ENCODE measurements around the gene NEURL1B.

Gene NEURL1B

GRCh38 chr5:172718527-172719114, 77.6 kb downstream of the NEURL1B start:
- H2BK120ac ChIP-seq (ENCODE audit: insufficient read depth, low read length, poor library complexity), result no peak overlapping the region
- no peaks in the 10 kb centered on the region for H3K79me2 ChIP-seq (ENCODE audit: control insufficient read depth, insufficient read depth, low read length, poor library complexity)
- H3K4me3 ChIP-seq (ENCODE audit: low read depth, low read length), result no peak overlapping the region
- peaks cover 0 to 11% of the 10 kb centered on the region in 2 experiments for H3K4me1 ChIP-seq (ENCODE audit: control insufficient read depth in 1 of 2, insufficient read depth in 2 of 2, low read length in 2 of 2)
- no peak overlapping the region for H2AFZ ChIP-seq (ENCODE audit: insufficient read depth, low read length, poor library complexity)
- H2BK5ac ChIP-seq (ENCODE audit: low read depth, low read length, poor library complexity), result no peak overlapping the region
- H4K91ac ChIP-seq (ENCODE audit: low read depth, low read length), result no peak overlapping the region
- 100% methylated on average over 3 of the region's 3 CpGs for WGBS (ENCODE audit: extremely low coverage, insufficient coverage, insufficient read length)
- H2BK12ac ChIP-seq (ENCODE audit: low read length), result no peak overlapping the region
- H3K23ac ChIP-seq (ENCODE audit: low read length), result no peak overlapping the region
- peaks cover 2% of the 10 kb centered on the region for H3K9me3 ChIP-seq (ENCODE audit: insufficient read depth, low read depth, low read length)
- no peaks in the 10 kb centered on the region for H3K27me3 ChIP-seq (ENCODE audit: insufficient read depth, low read length)
- H3K14ac ChIP-seq (ENCODE audit: low read length), result no peak overlapping the region
- H3K18ac ChIP-seq (ENCODE audit: low read length), result no peak overlapping the region
- no peak overlapping the region for H2AK5ac ChIP-seq (ENCODE audit: low read length)
- H3K9ac ChIP-seq (ENCODE audit: low read length), result no peak overlapping the region
- H3K27ac ChIP-seq (ENCODE audit: low read depth, low read length), result no peak overlapping the region
- no peak overlapping the region for H3K4me2 ChIP-seq (ENCODE audit: low read length)
- no peaks in the 10 kb centered on the region for H3K36me3 ChIP-seq (ENCODE audit: control insufficient read depth in 1 of 2, insufficient read depth in 2 of 2, low read length in 2 of 2)
- H3K79me1 ChIP-seq (ENCODE audit: low read length), result no peaks in the 10 kb centered on the region
- no peak overlapping the region for H4K8ac ChIP-seq (ENCODE audit: low read depth, low read length)
- H4K12ac ChIP-seq (ENCODE audit: low read depth, low read length), result no peak overlapping the region
- no peak overlapping the region for H3K4ac ChIP-seq (ENCODE audit: low read depth, low read length)
- DNase-seq, result no peak

DNA sequence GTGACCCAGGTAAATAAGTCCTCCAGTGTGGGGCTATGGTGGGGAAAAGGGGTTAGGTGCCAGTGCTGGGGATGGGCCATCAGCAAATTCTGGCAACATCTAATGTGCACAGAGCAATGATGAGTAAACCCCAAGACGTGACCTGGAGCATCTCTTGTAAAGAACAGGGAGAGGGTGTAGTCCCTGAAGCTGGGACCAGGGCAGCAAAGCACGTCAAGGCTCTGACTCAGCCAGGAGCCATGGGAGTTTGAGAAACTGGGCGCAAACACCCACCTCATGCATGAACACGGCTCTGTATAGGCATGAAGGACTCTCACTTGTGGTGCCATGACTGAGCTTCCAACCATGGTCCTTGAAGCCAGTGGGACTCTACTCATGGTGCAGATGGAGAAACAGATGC, 78.1 kb downstream of the NEURL1B start:
- H3K23ac ChIP-seq (ENCODE audit: low read length), result no peak overlapping the region
- no peak overlapping the region for H2BK120ac ChIP-seq (ENCODE audit: insufficient read depth, low read length, poor library complexity)
- no peak overlapping the region for H3K27ac ChIP-seq (ENCODE audit: low read depth, low read length)
- peaks cover 0 to 11% of the 10 kb centered on the region in 2 experiments for H3K4me1 ChIP-seq (ENCODE audit: control insufficient read depth in 1 of 2, insufficient read depth in 2 of 2, low read length in 2 of 2)
- H3K4me2 ChIP-seq (ENCODE audit: low read length), result no peak overlapping the region
- no peak overlapping the region for H4K12ac ChIP-seq (ENCODE audit: low read depth, low read length)
- no peak overlapping the region for H2AFZ ChIP-seq (ENCODE audit: insufficient read depth, low read length, poor library complexity)
- no CpG with 5 or more reads among the region's 4 CpGs for WGBS (ENCODE audit: extremely low coverage, insufficient coverage, insufficient read length)
- peaks cover 2% of the 10 kb centered on the region for H3K9me3 ChIP-seq (ENCODE audit: insufficient read depth, low read depth, low read length)
- no peaks in the 10 kb centered on the region for H3K27me3 ChIP-seq (ENCODE audit: insufficient read depth, low read length)
- no peak overlapping the region for H3K18ac ChIP-seq (ENCODE audit: low read length)
- no peak for DNase-seq
- no peak overlapping the region for H3K4me3 ChIP-seq (ENCODE audit: low read depth, low read length)
- H2BK5ac ChIP-seq (ENCODE audit: low read depth, low read length, poor library complexity), result no peak overlapping the region
- no peak overlapping the region for H2BK12ac ChIP-seq (ENCODE audit: low read length)
- H4K91ac ChIP-seq (ENCODE audit: low read depth, low read length), result no peak overlapping the region
- H3K14ac ChIP-seq (ENCODE audit: low read length), result no peak overlapping the region
- H3K9ac ChIP-seq (ENCODE audit: low read length), result no peak overlapping the region
- H4K8ac ChIP-seq (ENCODE audit: low read depth, low read length), result no peak overlapping the region
- no peaks in the 10 kb centered on the region for H3K36me3 ChIP-seq (ENCODE audit: control insufficient read depth in 1 of 2, insufficient read depth in 2 of 2, low read length in 2 of 2)
- H3K79me2 ChIP-seq (ENCODE audit: control insufficient read depth, insufficient read depth, low read length, poor library complexity), result no peaks in the 10 kb centered on the region
- H3K79me1 ChIP-seq (ENCODE audit: low read length), result no peaks in the 10 kb centered on the region
- no peak overlapping the region for H2AK5ac ChIP-seq (ENCODE audit: low read length)
- H3K4ac ChIP-seq (ENCODE audit: low read depth, low read length), result no peak overlapping the region

DNA sequence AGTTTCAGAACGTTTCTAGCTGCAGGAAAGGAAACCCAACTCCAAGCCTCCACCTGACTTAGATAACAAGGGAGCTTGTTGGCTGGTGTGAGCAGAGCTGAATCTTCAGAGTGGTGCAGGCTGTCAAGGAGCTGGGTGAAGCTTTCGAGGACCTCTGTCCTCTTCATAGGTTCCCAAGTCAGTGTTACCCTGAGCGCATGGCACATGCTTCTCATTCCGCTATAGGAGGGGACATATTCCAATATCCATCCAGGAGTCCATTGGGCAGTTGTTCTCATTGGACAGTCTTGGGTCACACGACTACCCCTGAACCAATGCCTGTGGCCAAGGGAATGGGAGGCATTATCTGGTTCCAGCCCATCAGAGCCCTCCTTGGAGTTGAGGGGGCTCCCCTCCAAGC, 79.6 kb downstream of the NEURL1B start:
- no peak for DNase-seq
- H3K36me3 ChIP-seq (ENCODE audit: control insufficient read depth in 1 of 2, insufficient read depth in 2 of 2, low read length in 2 of 2), result no peaks in the 10 kb centered on the region
- no peak overlapping the region for H4K12ac ChIP-seq (ENCODE audit: low read depth, low read length)
- no peak overlapping the region for H2AK5ac ChIP-seq (ENCODE audit: low read length)
- no peak overlapping the region for H3K9ac ChIP-seq (ENCODE audit: low read length)
- no peak overlapping the region for H3K4ac ChIP-seq (ENCODE audit: low read depth, low read length)
- H3K4me2 ChIP-seq (ENCODE audit: low read length), result no peak overlapping the region
- H3K18ac ChIP-seq (ENCODE audit: low read length), result no peak overlapping the region
- no peak overlapping the region for H3K4me3 ChIP-seq (ENCODE audit: low read depth, low read length)
- H2BK5ac ChIP-seq (ENCODE audit: low read depth, low read length, poor library complexity), result no peak overlapping the region
- H2BK120ac ChIP-seq (ENCODE audit: insufficient read depth, low read length, poor library complexity), result no peak overlapping the region
- no peak overlapping the region for H3K27ac ChIP-seq (ENCODE audit: low read depth, low read length)
- WGBS (ENCODE audit: extremely low coverage, insufficient coverage, insufficient read length), result no CpG with 5 or more reads among the region's 5 CpGs
- no peak overlapping the region for H4K8ac ChIP-seq (ENCODE audit: low read depth, low read length)
- H3K14ac ChIP-seq (ENCODE audit: low read length), result no peak overlapping the region
- H2BK12ac ChIP-seq (ENCODE audit: low read length), result no peak overlapping the region
- no peaks in the 10 kb centered on the region for H3K4me1 ChIP-seq (ENCODE audit: control insufficient read depth in 1 of 2, insufficient read depth in 2 of 2, low read length in 2 of 2)
- no peak overlapping the region for H3K23ac ChIP-seq (ENCODE audit: low read length)
- no peaks in the 10 kb centered on the region for H3K79me2 ChIP-seq (ENCODE audit: control insufficient read depth, insufficient read depth, low read length, poor library complexity)
- H3K9me3 ChIP-seq (ENCODE audit: insufficient read depth, low read depth, low read length), result peaks cover 2% of the 10 kb centered on the region
- no peaks in the 10 kb centered on the region for H3K27me3 ChIP-seq (ENCODE audit: insufficient read depth, low read length)
- no peak overlapping the region for H4K91ac ChIP-seq (ENCODE audit: low read depth, low read length)
- no peak overlapping the region for H2AFZ ChIP-seq (ENCODE audit: insufficient read depth, low read length, poor library complexity)
- H3K79me1 ChIP-seq (ENCODE audit: low read length), result no peaks in the 10 kb centered on the region

DNA sequence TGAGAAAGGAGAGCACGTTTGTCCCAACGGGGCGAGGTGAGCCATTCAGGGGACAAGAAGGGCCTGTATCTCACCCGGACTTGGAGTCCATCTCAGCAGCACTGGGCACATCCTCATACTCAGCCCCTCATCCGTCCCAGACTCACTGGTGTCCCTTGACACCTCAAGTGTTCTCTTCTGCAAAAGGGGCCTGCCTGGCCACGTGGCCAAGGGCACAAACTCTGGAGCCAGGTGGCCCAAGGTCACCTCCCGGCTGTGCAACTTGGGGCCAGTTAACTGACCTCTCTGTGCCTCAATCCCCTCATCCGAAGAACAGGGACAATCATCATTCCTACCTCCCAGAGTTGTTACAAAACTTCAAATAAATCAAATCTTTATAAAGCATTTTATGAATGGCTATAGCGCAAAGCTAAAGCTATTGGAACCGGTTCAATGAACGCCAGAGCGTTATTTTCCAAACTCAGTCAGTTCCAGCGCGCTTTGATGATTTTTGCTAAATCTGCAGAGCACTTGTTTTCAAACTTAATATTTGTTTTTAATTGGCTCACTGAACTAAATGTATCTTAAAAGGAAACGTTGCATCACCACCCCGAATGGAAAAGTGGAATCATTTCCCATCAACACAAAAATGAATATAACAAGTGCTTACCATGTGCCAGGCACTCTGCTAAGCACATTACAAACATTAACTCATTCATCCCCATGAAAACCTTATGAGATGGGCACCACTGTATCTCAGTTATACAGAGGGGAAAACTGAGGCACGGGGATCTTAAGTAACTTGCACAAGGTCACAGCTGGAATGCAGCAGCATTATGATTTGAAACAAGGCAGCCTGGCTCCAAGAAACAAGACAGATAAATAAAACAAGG, 80.6 kb downstream of the NEURL1B start:
- no peak overlapping the region for H3K4ac ChIP-seq (ENCODE audit: low read depth, low read length)
- H2AK5ac ChIP-seq (ENCODE audit: low read length), result no peak overlapping the region
- H3K36me3 ChIP-seq (ENCODE audit: control insufficient read depth in 1 of 2, insufficient read depth in 2 of 2, low read length in 2 of 2), result no peaks in the 10 kb centered on the region
- H2AFZ ChIP-seq (ENCODE audit: insufficient read depth, low read length, poor library complexity), result no peak overlapping the region
- H3K4me2 ChIP-seq (ENCODE audit: low read length), result no peak overlapping the region
- no peak overlapping the region for H3K4me3 ChIP-seq (ENCODE audit: low read depth, low read length)
- H2BK12ac ChIP-seq (ENCODE audit: low read length), result no peak overlapping the region
- DNase-seq, result no peak
- H4K91ac ChIP-seq (ENCODE audit: low read depth, low read length), result no peak overlapping the region
- H3K79me1 ChIP-seq (ENCODE audit: low read length), result no peaks in the 10 kb centered on the region
- no peak overlapping the region for H3K18ac ChIP-seq (ENCODE audit: low read length)
- H3K14ac ChIP-seq (ENCODE audit: low read length), result no peak overlapping the region
- no peak overlapping the region for H4K8ac ChIP-seq (ENCODE audit: low read depth, low read length)
- no peak overlapping the region for H3K23ac ChIP-seq (ENCODE audit: low read length)
- no peaks in the 10 kb centered on the region for H3K79me2 ChIP-seq (ENCODE audit: control insufficient read depth, insufficient read depth, low read length, poor library complexity)
- H3K9me3 ChIP-seq (ENCODE audit: insufficient read depth, low read depth, low read length), result peaks cover 2% of the 10 kb centered on the region
- no peaks in the 10 kb centered on the region for H3K4me1 ChIP-seq (ENCODE audit: control insufficient read depth in 1 of 2, insufficient read depth in 2 of 2, low read length in 2 of 2)
- H2BK120ac ChIP-seq (ENCODE audit: insufficient read depth, low read length, poor library complexity), result no peak overlapping the region
- no CpG with 5 or more reads among the region's 17 CpGs for WGBS (ENCODE audit: extremely low coverage, insufficient coverage, insufficient read length)
- H2BK5ac ChIP-seq (ENCODE audit: low read depth, low read length, poor library complexity), result no peak overlapping the region
- H3K27me3 ChIP-seq (ENCODE audit: insufficient read depth, low read length), result no peaks in the 10 kb centered on the region
- no peak overlapping the region for H3K9ac ChIP-seq (ENCODE audit: low read length)
- no peak overlapping the region for H4K12ac ChIP-seq (ENCODE audit: low read depth, low read length)
- H3K27ac ChIP-seq (ENCODE audit: low read depth, low read length), result no peak overlapping the region
